ENCODE results near the gene ANKRD26. TPM values are rescaled to one million over a fixed set of nuclear protein-coding genes. Genes with fewer than 3 reads are reported as not detected.

The ANKRD26 gene
- total and polyA plus RNA-seq, 2 of the 13 experiments (the other 11 are each of a cell fraction or from before 2014, with no cell fraction given): 1.5 to 9.6 TPM

DNA sequence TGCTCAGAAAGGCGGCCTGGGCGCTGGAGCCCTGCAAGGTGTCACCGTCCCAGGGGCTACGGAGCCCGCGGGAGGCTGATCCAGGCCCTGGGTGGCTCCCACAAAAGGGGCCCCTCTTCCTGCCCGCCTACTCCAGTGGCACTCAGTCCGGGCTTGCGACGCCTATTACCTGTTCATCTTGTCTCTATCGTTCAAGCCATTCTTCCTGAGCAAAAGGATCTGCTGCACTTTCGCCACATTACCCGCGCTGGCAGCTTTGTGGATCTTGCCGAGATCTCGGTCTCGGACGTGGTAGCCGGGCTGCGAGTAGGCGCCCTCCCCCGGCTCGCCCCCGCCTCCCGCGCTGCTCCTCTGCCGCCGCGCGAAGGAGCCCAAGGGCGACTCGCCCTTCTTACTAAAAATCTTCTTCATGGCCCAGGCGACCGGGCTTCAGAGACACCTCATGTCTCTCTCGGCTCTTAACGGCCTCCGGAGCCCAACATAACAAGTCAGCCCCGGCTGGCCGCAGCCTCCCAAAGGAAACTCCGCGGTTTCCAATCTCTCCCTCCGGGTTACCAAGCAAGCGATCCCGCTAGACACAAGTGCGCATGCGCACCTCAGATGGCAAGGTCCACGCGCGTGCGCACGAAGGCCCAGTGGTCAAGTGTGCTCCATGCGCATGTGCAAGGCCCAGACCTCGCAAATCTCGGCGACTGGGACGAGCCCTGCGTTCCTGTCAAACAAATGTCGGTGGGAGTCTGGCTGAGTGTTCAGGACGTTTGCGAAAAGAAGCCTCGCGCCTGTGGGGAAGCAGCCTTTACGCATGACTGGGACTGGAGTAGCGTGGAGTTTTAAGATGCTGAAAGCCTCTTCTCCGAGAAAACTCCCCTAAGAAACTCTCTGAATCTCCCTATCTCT is at the start of gene ANKRD26 (continued):
- TF ChIP-seq ZNF781 (CRISPR knock-in tag; IDR thresholded peaks at IDR 0.05; ENCODE audit: borderline replicate concordance, not compliant biosample characterization): peak; percentile 66
- no peak; the same call in 1 of the 2 replicates for TF ChIP-seq PPARG (CRISPR knock-in tag; conservative IDR thresholded peaks at IDR 0.05)
- no peak for TF ChIP-seq SRSF4 (IDR thresholded peaks at IDR 0.05; ENCODE audit: low read depth, low read length, poor library complexity, severe bottlenecking)
- TF ChIP-seq ZNF510 (CRISPR knock-in tag; IDR thresholded peaks at IDR 0.05; ENCODE audit: low read depth): 0 out of 2 replicates have a peak, but pooled peaks have one; percentile 27
- TF ChIP-seq, protein P1, sequence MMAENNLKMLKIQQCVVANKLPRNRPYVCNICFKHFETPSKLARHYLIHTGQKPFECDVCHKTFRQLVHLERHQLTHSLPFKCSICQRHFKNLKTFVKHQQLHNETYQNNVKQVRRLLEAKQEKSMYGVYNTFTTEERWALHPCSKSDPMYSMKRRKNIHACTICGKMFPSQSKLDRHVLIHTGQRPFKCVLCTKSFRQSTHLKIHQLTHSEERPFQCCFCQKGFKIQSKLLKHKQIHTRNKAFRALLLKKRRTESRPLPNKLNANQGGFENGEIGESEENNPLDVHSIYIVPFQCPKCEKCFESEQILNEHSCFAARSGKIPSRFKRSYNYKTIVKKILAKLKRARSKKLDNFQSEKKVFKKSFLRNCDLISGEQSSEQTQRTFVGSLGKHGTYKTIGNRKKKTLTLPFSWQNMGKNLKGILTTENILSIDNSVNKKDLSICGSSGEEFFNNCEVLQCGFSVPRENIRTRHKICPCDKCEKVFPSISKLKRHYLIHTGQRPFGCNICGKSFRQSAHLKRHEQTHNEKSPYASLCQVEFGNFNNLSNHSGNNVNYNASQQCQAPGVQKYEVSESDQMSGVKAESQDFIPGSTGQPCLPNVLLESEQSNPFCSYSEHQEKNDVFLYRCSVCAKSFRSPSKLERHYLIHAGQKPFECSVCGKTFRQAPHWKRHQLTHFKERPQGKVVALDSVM (CRISPR knock-in tag; IDR thresholded peaks at IDR 0.05): 0 out of 2 replicates have a peak, but pooled peaks have one; percentile 14
- TF ChIP-seq, protein P2, sequence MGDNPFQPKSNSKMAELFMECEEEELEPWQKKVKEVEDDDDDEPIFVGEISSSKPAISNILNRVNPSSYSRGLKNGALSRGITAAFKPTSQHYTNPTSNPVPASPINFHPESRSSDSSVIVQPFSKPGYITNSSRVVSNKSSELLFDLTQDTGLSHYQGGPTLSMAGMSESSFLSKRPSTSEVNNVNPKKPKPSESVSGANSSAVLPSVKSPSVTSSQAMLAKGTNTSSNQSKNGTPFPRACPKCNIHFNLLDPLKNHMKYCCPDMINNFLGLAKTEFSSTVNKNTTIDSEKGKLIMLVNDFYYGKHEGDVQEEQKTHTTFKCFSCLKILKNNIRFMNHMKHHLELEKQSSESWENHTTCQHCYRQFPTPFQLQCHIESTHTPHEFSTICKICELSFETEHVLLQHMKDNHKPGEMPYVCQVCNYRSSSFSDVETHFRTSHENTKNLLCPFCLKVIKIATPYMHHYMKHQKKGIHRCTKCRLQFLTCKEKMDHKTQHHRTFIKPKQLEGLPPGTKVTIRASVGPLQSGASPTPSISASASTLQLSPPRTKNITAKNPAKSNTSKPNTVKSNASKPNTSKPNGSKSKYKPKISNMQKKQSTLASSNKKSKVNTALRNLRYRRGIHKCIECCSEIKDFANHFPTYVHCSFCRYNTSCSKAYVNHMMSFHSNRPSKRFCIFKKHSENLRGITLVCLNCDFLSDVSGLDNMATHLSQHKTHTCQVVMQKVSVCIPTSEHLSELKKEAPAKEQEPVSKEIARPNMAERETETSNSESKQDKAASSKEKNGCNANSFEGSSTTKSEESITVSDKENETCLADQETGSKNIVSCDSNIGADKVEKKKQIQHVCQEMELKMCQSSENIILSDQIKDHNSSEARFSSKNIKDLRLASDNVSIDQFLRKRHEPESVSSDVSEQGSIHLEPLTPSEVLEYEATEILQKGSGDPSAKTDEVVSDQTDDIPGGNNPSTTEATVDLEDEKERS (CRISPR knock-in tag; IDR thresholded peaks at IDR 0.05): no peak
- no peak for TF ChIP-seq ZFP41 (CRISPR knock-in tag; IDR thresholded peaks at IDR 0.05; ENCODE audit: borderline replicate concordance)
- no peak for TF ChIP-seq MTF1 (CRISPR knock-in tag; IDR thresholded peaks at IDR 0.05)
- TF ChIP-seq, protein P3, sequence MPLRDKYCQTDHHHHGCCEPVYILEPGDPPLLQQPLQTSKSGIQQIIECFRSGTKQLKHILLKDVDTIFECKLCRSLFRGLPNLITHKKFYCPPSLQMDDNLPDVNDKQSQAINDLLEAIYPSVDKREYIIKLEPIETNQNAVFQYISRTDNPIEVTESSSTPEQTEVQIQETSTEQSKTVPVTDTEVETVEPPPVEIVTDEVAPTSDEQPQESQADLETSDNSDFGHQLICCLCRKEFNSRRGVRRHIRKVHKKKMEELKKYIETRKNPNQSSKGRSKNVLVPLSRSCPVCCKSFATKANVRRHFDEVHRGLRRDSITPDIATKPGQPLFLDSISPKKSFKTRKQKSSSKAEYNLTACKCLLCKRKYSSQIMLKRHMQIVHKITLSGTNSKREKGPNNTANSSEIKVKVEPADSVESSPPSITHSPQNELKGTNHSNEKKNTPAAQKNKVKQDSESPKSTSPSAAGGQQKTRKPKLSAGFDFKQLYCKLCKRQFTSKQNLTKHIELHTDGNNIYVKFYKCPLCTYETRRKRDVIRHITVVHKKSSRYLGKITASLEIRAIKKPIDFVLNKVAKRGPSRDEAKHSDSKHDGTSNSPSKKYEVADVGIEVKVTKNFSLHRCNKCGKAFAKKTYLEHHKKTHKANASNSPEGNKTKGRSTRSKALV (CRISPR knock-in tag; IDR thresholded peaks at IDR 0.05): no peak
- TF ChIP-seq, protein P4, sequence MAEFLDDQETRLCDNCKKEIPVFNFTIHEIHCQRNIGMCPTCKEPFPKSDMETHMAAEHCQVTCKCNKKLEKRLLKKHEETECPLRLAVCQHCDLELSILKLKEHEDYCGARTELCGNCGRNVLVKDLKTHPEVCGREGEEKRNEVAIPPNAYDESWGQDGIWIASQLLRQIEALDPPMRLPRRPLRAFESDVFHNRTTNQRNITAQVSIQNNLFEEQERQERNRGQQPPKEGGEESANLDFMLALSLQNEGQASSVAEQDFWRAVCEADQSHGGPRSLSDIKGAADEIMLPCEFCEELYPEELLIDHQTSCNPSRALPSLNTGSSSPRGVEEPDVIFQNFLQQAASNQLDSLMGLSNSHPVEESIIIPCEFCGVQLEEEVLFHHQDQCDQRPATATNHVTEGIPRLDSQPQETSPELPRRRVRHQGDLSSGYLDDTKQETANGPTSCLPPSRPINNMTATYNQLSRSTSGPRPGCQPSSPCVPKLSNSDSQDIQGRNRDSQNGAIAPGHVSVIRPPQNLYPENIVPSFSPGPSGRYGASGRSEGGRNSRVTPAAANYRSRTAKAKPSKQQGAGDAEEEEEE (CRISPR knock-in tag; IDR thresholded peaks at IDR 0.05; ENCODE audit: borderline replicate concordance): no peak
- TF ChIP-seq MEIS2 (CRISPR knock-in tag; IDR thresholded peaks at IDR 0.05): no peak
- TF ChIP-seq, protein P5, sequence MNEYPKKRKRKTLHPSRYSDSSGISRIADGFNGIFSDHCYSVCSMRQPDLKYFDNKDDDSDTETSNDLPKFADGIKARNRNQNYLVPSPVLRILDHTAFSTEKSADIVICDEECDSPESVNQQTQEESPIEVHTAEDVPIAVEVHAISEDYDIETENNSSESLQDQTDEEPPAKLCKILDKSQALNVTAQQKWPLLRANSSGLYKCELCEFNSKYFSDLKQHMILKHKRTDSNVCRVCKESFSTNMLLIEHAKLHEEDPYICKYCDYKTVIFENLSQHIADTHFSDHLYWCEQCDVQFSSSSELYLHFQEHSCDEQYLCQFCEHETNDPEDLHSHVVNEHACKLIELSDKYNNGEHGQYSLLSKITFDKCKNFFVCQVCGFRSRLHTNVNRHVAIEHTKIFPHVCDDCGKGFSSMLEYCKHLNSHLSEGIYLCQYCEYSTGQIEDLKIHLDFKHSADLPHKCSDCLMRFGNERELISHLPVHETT (CRISPR knock-in tag; conservative IDR thresholded peaks at IDR 0.05): no peak
- TF ChIP-seq ZNF629 (CRISPR knock-in tag; conservative IDR thresholded peaks at IDR 0.05): no peak
- no peak for TF ChIP-seq ZNF644 (CRISPR knock-in tag; IDR thresholded peaks at IDR 0.05; ENCODE audit: low read depth)
- peak; percentile 79; the same call in 1 of the 2 replicates for TF ChIP-seq NFKB2 (CRISPR knock-in tag; IDR thresholded peaks at IDR 0.05; ENCODE audit: borderline replicate concordance)
- peak; percentile 53; the same call in 1 of the 2 replicates for TF ChIP-seq ZNF709 (CRISPR knock-in tag; IDR thresholded peaks at IDR 0.05)
